Caco-2 (cell line): ENCODE measurements around the gene TM4SF5. TPM values are rescaled to one million over a fixed set of nuclear protein-coding genes. Genes with fewer than 3 reads are reported as not detected.

Experiments used
- BruUV-seq: library from RNA; stranded (reverse); fragments of 400-500 nt; replicated peaks from 2 replicates; lab custom pipeline; 2021; lab: Mats Ljungman, UMichigan
- CTCF ChIA-PET: fragments of 300-600 bp; sonication (Branson Sonifier 250); formaldehyde crosslinking; loops from one replicate; lab custom pipeline; 2022; ENCODE audit warnings: antibody characterized with exemption; lab: Charles Lee
- POLR2A ChIA-PET: fragments of 300-600 bp; sonication (Branson Sonifier 250); formaldehyde crosslinking; loops from one replicate; lab custom pipeline; 2022; ENCODE audit warnings: antibody characterized with exemption; lab: Charles Lee
- DNase-seq, 2 experiments: peaks; one replicate each; pipeline versions ENCODE4 v3.0.0 to v3.0.0-alpha.2; 2020 to 2022
- H3K27me3 ChIP-seq: replicated peaks from 2 replicates; pipeline ENCODE4 v1.6.0; 2011; ENCODE audit warnings: low read length; ENCODE audit not compliant: control insufficient read depth, insufficient read depth
- H3K36me3 ChIP-seq: 2 replicates; pipeline ENCODE4 v1.5.1; 2011; ENCODE audit warnings: low read length; ENCODE audit not compliant: control insufficient read depth, insufficient read depth
- H3K4me1 ChIP-seq: fragments of 250-450 bp; sonication (Bioruptor Pico); 2 replicates; pipeline ENCODE4 v1.5.1; 2020; ENCODE audit warnings: mild to moderate bottlenecking
- H3K4me3 ChIP-seq: 2 replicates; pipeline ENCODE4 v1.5.1; 2011; ENCODE audit warnings: low read depth, mild to moderate bottlenecking, control low read depth, low read length
- H3K9me3 ChIP-seq: fragments of 250-450 bp; sonication (Bioruptor Pico); 2 replicates; pipeline ENCODE4 v1.5.1; 2020; ENCODE audit warnings: mild to moderate bottlenecking, moderate library complexity
- H3K27ac Mint-ChIP-seq: one replicate; pipeline ENCODE4 v1.8.0; 2022; ENCODE audit warnings: mixed read lengths; ENCODE audit not compliant: unreplicated experiment
- H3K27me3 Mint-ChIP-seq: one replicate; pipeline ENCODE4 v1.8.0; 2022; ENCODE audit warnings: mixed read lengths; ENCODE audit not compliant: insufficient read depth, unreplicated experiment
- H3K36me3 Mint-ChIP-seq: one replicate; pipeline ENCODE4 v1.8.0; 2022; ENCODE audit warnings: mild to moderate bottlenecking, mixed read lengths; ENCODE audit not compliant: insufficient read depth, unreplicated experiment
- H3K4me1 Mint-ChIP-seq: one replicate; pipeline ENCODE4 v1.8.0; 2022; ENCODE audit warnings: low read depth, mixed read lengths; ENCODE audit not compliant: unreplicated experiment
- H3K4me3 Mint-ChIP-seq: one replicate; pipeline ENCODE4 v1.8.0; 2022; ENCODE audit warnings: mild to moderate bottlenecking, moderate library complexity, mixed read lengths; ENCODE audit not compliant: unreplicated experiment
- H3K9me3 Mint-ChIP-seq: one replicate; pipeline ENCODE4 v1.8.0; 2022; ENCODE audit warnings: mixed read lengths; ENCODE audit not compliant: unreplicated experiment
- CTCF ChIP-seq, 2 experiments: fragments of 200-600 bp in 1 of 2; IDR thresholded peaks; 1 replicate in 1 of 2; 2 replicates in 1 of 2; pipeline versions ENCODE4 v1.5.1 to v1.8.0; 2011 to 2022; ENCODE audit warnings: antibody characterized with exemption in 1 of 2, control low read depth in 1 of 2, inconsistent platforms in 1 of 2, low read depth in 1 of 2, low read length in 1 of 2, mild to moderate bottlenecking in 1 of 2, moderate library complexity in 1 of 2; ENCODE audit not compliant: insufficient read depth in 1 of 2, severe bottlenecking in 1 of 2, unreplicated experiment in 1 of 2
- intact Hi-C: fragments of 100-400 bp; cut with micrococcal nuclease; formaldehyde crosslinking; loops from one replicate; pipeline ENCODE4 v1.10.0; 2022; ENCODE audit not compliant: unreplicated experiment
- total RNA-seq: library from RNA; stranded (reverse); gene quantifications from 2 replicates; pipeline ENCODE4 v1.2.3, GENCODE V29; 2022

The TM4SF5 gene
- total RNA-seq, 1 experiment from 2014 or later: 9.9 TPM

GRCh38 chr17:4812690-4813089 is 41.0 kb downstream of the TM4SF5 start:
- TF ChIP-seq CTCF (IDR thresholded peaks at IDR 0.05; ENCODE audit: insufficient read depth in 1 of 2, low read depth in 1 of 2, low read length in 1 of 2, severe bottlenecking in 1 of 2, unreplicated experiment in 1 of 2): no peak
- ChIA-PET POLR2A (no interaction called here), CTCF (no interaction called here)
- Histone ChIP-seq H3K4me3 (no peak overlapping the region), H3K9me3 (no peaks in the 10 kb centered on the region), H3K36me3 (no peaks in the 10 kb centered on the region), H3K4me1 (no peaks in the 10 kb centered on the region), H3K27me3 (no peaks in the 10 kb centered on the region)
- Mint-ChIP-seq H3K9me3 (no peaks in the 10 kb centered on the region), H3K36me3 (peaks cover 42% of the 10 kb centered on the region), H3K4me1 (no peaks in the 10 kb centered on the region), H3K27me3 (no peaks in the 10 kb centered on the region), H3K27ac (no peak overlapping the region), H3K4me3 (no peak overlapping the region)
- intact Hi-C loops: no loop called here
- no peak for DNase-seq
- BruUV-seq: no TSS peak

GRCh38 chr17:4815043-4815675 is 43.5 kb downstream of the TM4SF5 start:
- Mint-ChIP-seq H3K27me3 (no peaks in the 10 kb centered on the region), H3K36me3 (peaks cover 40% of the 10 kb centered on the region), H3K27ac (no peak overlapping the region), H3K9me3 (no peaks in the 10 kb centered on the region), H3K4me3 (no peak overlapping the region), H3K4me1 (no peaks in the 10 kb centered on the region)
- ChIA-PET CTCF (no interaction called here), POLR2A (no interaction called here)
- intact Hi-C loops: no loop called here
- DNase-seq: no peak
- no TSS peak for BruUV-seq
- Histone ChIP-seq H3K27me3 (no peaks in the 10 kb centered on the region), H3K4me1 (no peaks in the 10 kb centered on the region), H3K9me3 (no peaks in the 10 kb centered on the region), H3K4me3 (no peak overlapping the region), H3K36me3 (no peaks in the 10 kb centered on the region)
- TF ChIP-seq CTCF (IDR thresholded peaks at IDR 0.05; ENCODE audit: insufficient read depth in 1 of 2, low read depth in 1 of 2, low read length in 1 of 2, severe bottlenecking in 1 of 2, unreplicated experiment in 1 of 2): peak; percentile 14 to 21

- Mint-ChIP-seq H3K9me3 (no peaks in the 10 kb centered on the region), H3K36me3 (peaks cover 33% of the 10 kb centered on the region), H3K4me1 (no peaks in the 10 kb centered on the region), H3K4me3 (no peak overlapping the region), H3K27ac (no peak overlapping the region), H3K27me3 (no peaks in the 10 kb centered on the region)
- H3K4me3 ChIP-seq: no peak overlapping the region
- no peaks in the 10 kb centered on the region for H3K36me3 ChIP-seq
- no peak for TF ChIP-seq CTCF (IDR thresholded peaks at IDR 0.05; ENCODE audit: insufficient read depth in 1 of 2, low read depth in 1 of 2, low read length in 1 of 2, severe bottlenecking in 1 of 2, unreplicated experiment in 1 of 2)
- ChIA-PET POLR2A (no interaction called here), CTCF (no interaction called here)
- H3K9me3 ChIP-seq: no peaks in the 10 kb centered on the region
- no peaks in the 10 kb centered on the region for H3K27me3 ChIP-seq
- BruUV-seq: no TSS peak
- no peaks in the 10 kb centered on the region for H3K4me1 ChIP-seq
- intact Hi-C loops: no loop called here
- no peak for DNase-seq
These were observed 45.1 kb downstream of the TM4SF5 start for GRCh38 chr17:4816826-4817225.
